Measurements from ENCODE around the gene KIAA0753. TPM values are rescaled to one million over a fixed set of nuclear protein-coding genes. Genes with fewer than 3 reads are reported as not detected.

The KIAA0753 gene
- total and polyA plus RNA-seq, 9 of the 15 experiments (the other 6 are each of a cell fraction or from before 2014, with no cell fraction given) = 2.0 to 9.0 (median 6.9) TPM

DNA sequence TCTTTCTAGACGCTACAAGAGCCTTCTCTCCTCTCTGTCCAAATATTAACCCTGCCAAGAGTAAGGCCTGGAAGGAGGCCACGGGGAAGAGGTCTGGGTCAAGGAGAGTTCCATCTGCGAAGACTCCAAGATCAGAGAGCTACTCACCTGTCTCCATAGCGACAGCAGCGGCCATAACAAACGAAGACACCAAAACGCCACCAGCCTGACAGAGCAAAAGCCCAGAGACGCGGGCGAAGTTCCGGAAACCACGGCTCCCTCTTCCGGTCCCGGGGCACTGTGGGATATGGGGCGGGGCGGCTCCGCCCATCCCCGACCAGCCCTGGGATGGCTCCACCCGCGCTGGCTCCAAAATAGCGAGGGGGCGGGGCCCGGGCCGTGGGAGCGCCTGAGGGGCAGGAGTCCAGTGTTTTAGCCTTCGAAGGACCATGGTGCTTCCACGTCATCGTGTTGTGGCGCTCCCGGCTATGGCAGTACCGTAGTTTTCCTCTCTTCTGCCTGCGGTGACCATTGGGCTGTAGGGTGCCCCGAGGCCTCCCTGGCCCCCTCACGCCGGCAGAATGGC lies 10.9 kb upstream of the KIAA0753 start, which contains the start of the genes C17orf100 and MED31 (continued):
- TF ChIP-seq, protein P1, sequence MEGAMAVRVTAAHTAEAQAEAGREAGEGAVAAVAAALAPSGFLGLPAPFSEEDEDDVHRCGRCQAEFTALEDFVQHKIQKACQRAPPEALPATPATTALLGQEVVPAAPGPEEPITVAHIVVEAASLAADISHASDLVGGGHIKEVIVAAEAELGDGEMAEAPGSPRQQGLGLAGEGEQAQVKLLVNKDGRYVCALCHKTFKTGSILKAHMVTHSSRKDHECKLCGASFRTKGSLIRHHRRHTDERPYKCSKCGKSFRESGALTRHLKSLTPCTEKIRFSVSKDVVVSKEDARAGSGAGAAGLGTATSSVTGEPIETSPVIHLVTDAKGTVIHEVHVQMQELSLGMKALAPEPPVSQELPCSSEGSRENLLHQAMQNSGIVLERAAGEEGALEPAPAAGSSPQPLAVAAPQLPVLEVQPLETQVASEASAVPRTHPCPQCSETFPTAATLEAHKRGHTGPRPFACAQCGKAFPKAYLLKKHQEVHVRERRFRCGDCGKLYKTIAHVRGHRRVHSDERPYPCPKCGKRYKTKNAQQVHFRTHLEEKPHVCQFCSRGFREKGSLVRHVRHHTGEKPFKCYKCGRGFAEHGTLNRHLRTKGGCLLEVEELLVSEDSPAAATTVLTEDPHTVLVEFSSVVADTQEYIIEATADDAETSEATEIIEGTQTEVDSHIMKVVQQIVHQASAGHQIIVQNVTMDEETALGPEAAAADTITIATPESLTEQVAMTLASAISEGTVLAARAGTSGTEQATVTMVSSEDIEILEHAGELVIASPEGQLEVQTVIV (CRISPR knock-in tag; IDR thresholded peaks at IDR 0.05; ENCODE audit: borderline replicate concordance) = no peak
- TF ChIP-seq SIN3B (IDR thresholded peaks at IDR 0.05; ENCODE audit: low read depth) = peak; percentile 61; the same call in 1 of the 2 replicates

- no TSS peak for BruUV-seq (replicated peaks)
- Histone ChIP-seq H2AFZ (ENCODE audit: low read depth, low read length) (no peak overlapping the region), H3K27ac (ENCODE audit: extremely low read depth, low read depth, low read length) (no peak overlapping the region), H3K79me2 (ENCODE audit: control insufficient read depth, insufficient read depth, low read length) (peaks cover 50% of the 10 kb centered on the region), H3K9ac (ENCODE audit: insufficient read depth in 1 of 2, low read depth in 2 of 2, low read length in 2 of 2) (no peak overlapping the region), H3K4me1 (replicated peaks in 1 of 2; ENCODE audit: control insufficient read depth in 2 of 2, insufficient read depth in 2 of 2, low read length in 2 of 2) (peaks cover 9 to 16% of the 10 kb centered on the region in 2 experiments; a peak in 4 of 5 replicates), H3K9me3 (replicated peaks; ENCODE audit: control insufficient read depth, insufficient read depth, low read depth, low read length) (no peaks in the 10 kb centered on the region), H4K20me1 (replicated peaks; ENCODE audit: control insufficient read depth, insufficient read depth, low read length) (no peaks in the 10 kb centered on the region; the same call in 1 of the 2 replicates), H3K4me3 (no peak overlapping the region), H3K27me3 (ENCODE audit: control insufficient read depth in 2 of 2, insufficient read depth in 2 of 2, low read length in 2 of 2) (no peaks in the 10 kb centered on the region), H3K4me2 (ENCODE audit: insufficient read depth, low read length) (no peak overlapping the region), H3K9me1 (ENCODE audit: control insufficient read depth, insufficient read depth, low read length) (peaks cover 3% of the 10 kb centered on the region), H3K36me3 (ENCODE audit: control insufficient read depth, insufficient read depth, low read length) (peaks cover 58% of the 10 kb centered on the region)
- ChIA-PET POLR2A (interaction anchor here (0.6 to 0.7 kb wide), 4 partner anchors 12 to 1195 kb away, joined by 3 to 4 read pairs (median 3); no protein-coding TSS in a partner anchor), CTCF (ENCODE audit: low intra/inter-chr PET ratio) (no interaction called here)
- ATAC-seq (no peak), DNase-seq (ENCODE audit: extremely low read depth in 1 of 4, low spot score in 3 of 4) (peak in 1 of 4 experiments; percentile 9), FAIRE-seq (no peak)
- in situ Hi-C loops (cut with MboI) (no loop called here), intact Hi-C loops (cut with micrococcal nuclease) (loop anchor here (10.0 kb wide), 2 partner anchors 193 to 1363 kb away; partner anchors contain the start of gene RABEP1)
- no peak for TF ChIP-seq ZEB2 (IDR thresholded peaks at IDR 0.05)
- TF ChIP-seq ZNF57 (CRISPR knock-in tag; IDR thresholded peaks at IDR 0.05) = no peak
- TF ChIP-seq CTCF (IDR thresholded peaks at IDR 0.05 in 2 of 3, conservative IDR thresholded peaks at IDR 0.05 in 1 of 3; ENCODE audit: insufficient read depth in 2 of 3, low read depth in 1 of 3, low read length in 3 of 3) = peak in 2 of 3 experiments; percentile 40 to 60; a peak in 4 of 6 replicates
- no peak for TF ChIP-seq SREBF1 (IDR thresholded peaks at IDR 0.05; ENCODE audit: borderline replicate concordance, low read depth, low read length)
- TF ChIP-seq RAD21 (CRISPR knock-in tag; conservative IDR thresholded peaks at IDR 0.05 in 1 of 2, IDR thresholded peaks at IDR 0.05 in 1 of 2) = peak in 1 of 2 experiments; percentile 22; a peak in 1 of 4 replicates
Observed at GRCh38 chr17:6648181-6648580, 7.7 kb upstream of the KIAA0753 start.

Measured in K562 (cell line).